NCI-H774 (cell line): ENCODE measurements around the gene COL20A1.

ENCODE experiments used
- DNase-seq: peaks from one replicate; lab custom pipeline; 2025; lab: John Stamatoyannopoulos, UW

COL20A1 gene

GRCh38 chr20:63278661-63279060 is 14.3 kb upstream of the COL20A1 start:
- DNase-seq, result no peak

GRCh38 chr20:63279931-63280330 is 13.1 kb upstream of the COL20A1 start:
- DNase-seq, result no peak

- DNase-seq, result no peak
Measured at GRCh38 chr20:63280371-63280770, 12.6 kb upstream of the COL20A1 start.

- no peak for DNase-seq
Measured at GRCh38 chr20:63280929-63281545, 11.9 kb upstream of the COL20A1 start.

- no peak for DNase-seq
Measured at GRCh38 chr20:63281742-63282665, 11.0 kb upstream of the COL20A1 start.

- DNase-seq, result no peak
Measured at GRCh38 chr20:63282946-63283345, 10.0 kb upstream of the COL20A1 start.

- no peak for DNase-seq
Measured at GRCh38 chr20:63283397-63284082, 9.4 kb upstream of the COL20A1 start.

- DNase-seq, result no peak
Measured at GRCh38 chr20:63284083-63284440, 8.9 kb upstream of the COL20A1 start.

- no peak for DNase-seq
Measured at GRCh38 chr20:63284544-63284949, 8.4 kb upstream of the COL20A1 start.

GRCh38 chr20:63284981-63285524 is 7.9 kb upstream of the COL20A1 start:
- DNase-seq, result no peak

GRCh38 chr20:63285636-63286615 is 7.1 kb upstream of the COL20A1 start:
- DNase-seq, result no peak

GRCh38 chr20:63286781-63287696 is 5.9 kb upstream of the COL20A1 start:
- no peak for DNase-seq

GRCh38 chr20:63287697-63288580 is 5.0 kb upstream of the COL20A1 start:
- DNase-seq, result no peak

- no peak for DNase-seq
Measured at GRCh38 chr20:63288581-63289251, 4.3 kb upstream of the COL20A1 start.

GRCh38 chr20:63289311-63290135 is 3.5 kb upstream of the COL20A1 start:
- DNase-seq, result no peak

GRCh38 chr20:63290136-63290676 is 2.8 kb upstream of the COL20A1 start:
- DNase-seq, result no peak

- no peak for DNase-seq
Measured at GRCh38 chr20:63290677-63291472, 2.1 kb upstream of the COL20A1 start.
